Endothelial cell of umbilical vein (primary cell): Measurements from ENCODE around the gene ITIH3. TPM values are rescaled to one million over a fixed set of nuclear protein-coding genes. Genes with fewer than 3 reads are reported as not detected.

Experiments
- BruUV-seq: library from RNA; stranded (reverse); fragments of 400-500 nt; replicated peaks from 2 replicates; lab custom pipeline; 2021; lab: Mats Ljungman, UMichigan
- CTCF ChIA-PET: fragments of 300-600, 350-600 bp; sonication (Branson Sonifier 250); formaldehyde crosslinking; loops from one replicate; lab custom pipeline; 2021; ENCODE audit warnings: antibody characterized with exemption, inconsistent platforms; lab: Charles Lee
- POLR2A ChIA-PET: fragments of 300-600, 350-600 bp; sonication (Branson Sonifier 250); formaldehyde crosslinking; loops from one replicate; lab custom pipeline; 2021; ENCODE audit warnings: antibody characterized with exemption, inconsistent platforms; lab: Charles Lee
- DNase-seq: peaks from one replicate; pipeline ENCODE4 v3.0.0-alpha.2; 2011; ENCODE audit warnings: low read depth, low spot score
- FAIRE-seq: peaks from 2 replicates; lab custom pipeline; 2011; peaks lifted over from hg19 to GRCh38; lab: Jason Lieb, UNC
- H2AFZ ChIP-seq: 2 replicates; pipeline ENCODE4 v1.6.0; 2012; ENCODE audit warnings: low read depth, low read length, control low read depth, inconsistent platforms
- H3K27ac ChIP-seq: 2 replicates; pipeline ENCODE4 v1.5.1; 2011; ENCODE audit warnings: low read depth, mild to moderate bottlenecking, control low read depth, low read length, moderate library complexity; ENCODE audit not compliant: insufficient read depth
- H3K27me3 ChIP-seq, 2 experiments: 2 replicates each; pipeline versions ENCODE4 v1.6.0 to v1.6.1; 2011; ENCODE audit warnings: low read length in 2 of 2, mixed read lengths in 1 of 2; ENCODE audit not compliant: control insufficient read depth in 2 of 2, insufficient read depth in 2 of 2
- H3K36me3 ChIP-seq, 2 experiments: 2 replicates in 1 of 2; 3 replicates in 1 of 2; pipeline ENCODE4 v1.5.1; 2011; ENCODE audit warnings: low read length in 2 of 2, mild to moderate bottlenecking in 1 of 2, moderate library complexity in 1 of 2; ENCODE audit not compliant: control insufficient read depth in 2 of 2, insufficient read depth in 2 of 2; ENCODE audit errors: extremely low read depth in 1 of 2
- H3K4me1 ChIP-seq: 3 replicates; pipeline ENCODE4 v1.5.1; 2011; ENCODE audit warnings: mild to moderate bottlenecking, low read length; ENCODE audit not compliant: control insufficient read depth, insufficient read depth; ENCODE audit errors: extremely low read depth
- H3K4me2 ChIP-seq: 2 replicates; pipeline ENCODE4 v1.6.1; 2011; ENCODE audit warnings: low read length, control low read depth, mixed read lengths; ENCODE audit not compliant: insufficient read depth
- H3K4me3 ChIP-seq, 3 experiments: fragments of 200-600 bp in 1 of 3; sonication (generic), shearing (Covaris generic) in 1 of 3; replicated peaks in 1 of 3; 2 replicates each; pipeline ENCODE4 v1.5.1; 2011 to 2016; ENCODE audit warnings: control low read depth in 3 of 3, low read length in 3 of 3, mild to moderate bottlenecking in 2 of 3, inconsistent platforms in 1 of 3, low read depth in 1 of 3, moderate library complexity in 1 of 3; ENCODE audit not compliant: insufficient read depth in 1 of 3
- H3K79me2 ChIP-seq: 2 replicates; pipeline ENCODE4 v1.6.0; 2012; ENCODE audit warnings: low read length, inconsistent platforms; ENCODE audit not compliant: control insufficient read depth, insufficient read depth
- H3K9ac ChIP-seq: replicated peaks from 2 replicates; pipeline ENCODE3; 2011; ENCODE audit warnings: low read length, control low read depth; ENCODE audit not compliant: insufficient read depth; ENCODE audit errors: extremely low read depth
- H3K9me1 ChIP-seq: replicated peaks from 3 replicates; pipeline ENCODE4 v1.6.0; 2011; ENCODE audit warnings: mild to moderate bottlenecking, low read length; ENCODE audit not compliant: control insufficient read depth, insufficient read depth; ENCODE audit errors: extremely low read depth
- H3K9me3 ChIP-seq: replicated peaks from 2 replicates; pipeline ENCODE4 v1.5.1; 2012; ENCODE audit warnings: low read length, inconsistent platforms; ENCODE audit not compliant: control insufficient read depth, insufficient read depth
- H4K20me1 ChIP-seq: replicated peaks from 2 replicates; pipeline ENCODE3; 2011; ENCODE audit warnings: mild to moderate bottlenecking, low read length; ENCODE audit not compliant: control insufficient read depth, insufficient read depth; ENCODE audit errors: extremely low read depth
- EZH2 ChIP-seq: IDR thresholded peaks from 2 replicates; pipeline ENCODE4 v1.6.1; 2012; ENCODE audit warnings: borderline replicate concordance, low read depth, mild to moderate bottlenecking, moderate library complexity, low read length, inconsistent platforms; ENCODE audit not compliant: severe bottlenecking
- FOS ChIP-seq: IDR thresholded peaks from 2 replicates; pipeline ENCODE4 v1.6.1; 2011; ENCODE audit warnings: mild to moderate bottlenecking, low read length, moderate library complexity, borderline replicate concordance; ENCODE audit not compliant: insufficient read depth
- GATA2 ChIP-seq: IDR thresholded peaks from 2 replicates; pipeline ENCODE4 v1.7.0; 2011; ENCODE audit warnings: low read depth, mild to moderate bottlenecking, moderate library complexity, mixed read lengths, low read length; ENCODE audit not compliant: insufficient read length, insufficient read depth
- JUN ChIP-seq: IDR thresholded peaks from 2 replicates; pipeline ENCODE4 v1.6.1; 2011; ENCODE audit warnings: borderline replicate concordance, low read depth; ENCODE audit not compliant: insufficient read length, insufficient read depth
- MAX ChIP-seq: IDR thresholded peaks from 2 replicates; pipeline ENCODE4 v1.6.1; 2011; ENCODE audit not compliant: insufficient read depth, insufficient read length
- MYC ChIP-seq: IDR thresholded peaks from one replicate; pipeline ENCODE4 v1.6.1; 2011; ENCODE audit warnings: mild to moderate bottlenecking, low read depth, low read length
- POLR2A ChIP-seq: IDR thresholded peaks from 2 replicates; pipeline ENCODE4 v1.6.1; 2012; ENCODE audit warnings: low read depth, mild to moderate bottlenecking, control low read depth, low read length
- POLR2AphosphoS5 ChIP-seq: IDR thresholded peaks from 2 replicates; pipeline ENCODE4 v1.6.1; 2012; ENCODE audit warnings: low read depth, mild to moderate bottlenecking, control low read depth, low read length, moderate library complexity; ENCODE audit not compliant: insufficient read depth
- dilution Hi-C: fragments of 300-500 bp; cut with MboI; formaldehyde crosslinking; loops from one replicate; pipeline ENCODE4 v1.15.0; 2019; ENCODE audit warnings: low sequenced_read_pairs; ENCODE audit not compliant: extremely low pct_ligation_motif_present
- intact Hi-C: fragments of 100-400 bp; cut with micrococcal nuclease; formaldehyde crosslinking; loops from one replicate; pipeline ENCODE4 v1.10.0; 2022
- polyA plus RNA-seq, 4 experiments: library from polyadenylated mRNA; depleted of rRNA in 3 of 4; stranded (reverse) in 3 of 4; unstranded in 1 of 4; fragments of >200 nt; gene quantifications; 2 replicates each; pipeline versions ENCODE4 v1.2.1 to v1.2.3, GENCODE V29; 2011 to 2012; ENCODE audit warnings: missing spikeins in 1 of 4
- total RNA-seq: library from RNA; stranded (reverse); gene quantifications from 2 replicates; pipeline ENCODE4 v1.2.3, GENCODE V29; 2021
- TF ChIP-seq, protein P1 (sequence below), 2 donors: IDR thresholded peaks; 1 replicate in 1 of 2; 2 replicates in 1 of 2; pipeline ENCODE4 v1.5.1; 2011; ENCODE audit warnings: low read length in 2 of 2, mild to moderate bottlenecking in 2 of 2, moderate library complexity in 2 of 2, control low read depth in 1 of 2, inconsistent platforms in 1 of 2, low read depth in 1 of 2; ENCODE audit not compliant: insufficient read depth in 1 of 2; ENCODE audit errors: extremely low read depth in 1 of 2

ITIH3 gene
- total and polyA plus RNA-seq, 2 donors (not counting 3 experiments of a cell fraction or from before 2014, with no cell fraction given): not detected

- no peak for FAIRE-seq
These were observed 3.9 kb upstream of the ITIH3 start for GRCh38 chr3:52790741-52791140.

More at GRCh38 chr3:52790741-52791140, 3.9 kb upstream of the ITIH3 start:
- no peak overlapping the region for H3K9ac ChIP-seq
- no peaks in the 10 kb centered on the region for H3K79me2 ChIP-seq
- no peaks in the 10 kb centered on the region for H3K27me3 ChIP-seq
- no peaks in the 10 kb centered on the region for H3K4me1 ChIP-seq
- H3K4me3 ChIP-seq: no peak overlapping the region
- ChIA-PET POLR2A (no interaction called here), CTCF (interaction anchor here (1.5 kb wide), 1 partner anchor 30 kb away, joined by 3 read pairs; no protein-coding TSS in a partner anchor)
- H3K9me1 ChIP-seq: no peaks in the 10 kb centered on the region
- dilution Hi-C loops: no loop called here
- no TSS peak for BruUV-seq
- no peak overlapping the region for H3K4me2 ChIP-seq
- H3K27ac ChIP-seq: no peak overlapping the region
- intact Hi-C loops: no loop called here
- DNase-seq: no peak
- H3K9me3 ChIP-seq: no peaks in the 10 kb centered on the region
- H3K36me3 ChIP-seq: no peaks in the 10 kb centered on the region
- TF ChIP-seq JUN: no peak
- no peak for TF ChIP-seq GATA2
- TF ChIP-seq FOS: no peak
- no peak for TF ChIP-seq MAX
- TF ChIP-seq MYC: no peak
- TF ChIP-seq, protein P1, sequence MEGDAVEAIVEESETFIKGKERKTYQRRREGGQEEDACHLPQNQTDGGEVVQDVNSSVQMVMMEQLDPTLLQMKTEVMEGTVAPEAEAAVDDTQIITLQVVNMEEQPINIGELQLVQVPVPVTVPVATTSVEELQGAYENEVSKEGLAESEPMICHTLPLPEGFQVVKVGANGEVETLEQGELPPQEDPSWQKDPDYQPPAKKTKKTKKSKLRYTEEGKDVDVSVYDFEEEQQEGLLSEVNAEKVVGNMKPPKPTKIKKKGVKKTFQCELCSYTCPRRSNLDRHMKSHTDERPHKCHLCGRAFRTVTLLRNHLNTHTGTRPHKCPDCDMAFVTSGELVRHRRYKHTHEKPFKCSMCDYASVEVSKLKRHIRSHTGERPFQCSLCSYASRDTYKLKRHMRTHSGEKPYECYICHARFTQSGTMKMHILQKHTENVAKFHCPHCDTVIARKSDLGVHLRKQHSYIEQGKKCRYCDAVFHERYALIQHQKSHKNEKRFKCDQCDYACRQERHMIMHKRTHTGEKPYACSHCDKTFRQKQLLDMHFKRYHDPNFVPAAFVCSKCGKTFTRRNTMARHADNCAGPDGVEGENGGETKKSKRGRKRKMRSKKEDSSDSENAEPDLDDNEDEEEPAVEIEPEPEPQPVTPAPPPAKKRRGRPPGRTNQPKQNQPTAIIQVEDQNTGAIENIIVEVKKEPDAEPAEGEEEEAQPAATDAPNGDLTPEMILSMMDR (IDR thresholded peaks at IDR 0.05; ENCODE audit: extremely low read depth in 1 of 2, insufficient read depth in 1 of 2, low read depth in 1 of 2, low read length in 2 of 2): no peak
- TF ChIP-seq POLR2AphosphoS5: no peak
- TF ChIP-seq EZH2: no peak
- TF ChIP-seq POLR2A: no peak
- no peak overlapping the region for H2AFZ ChIP-seq
- H4K20me1 ChIP-seq: no peaks in the 10 kb centered on the region
